ENCODE results near the gene MPP4.

Gene MPP4

GRCh38 chr2:201631041-201631440 is 67.4 kb downstream of the MPP4 start:
- DNase-seq, result no peak

DNA sequence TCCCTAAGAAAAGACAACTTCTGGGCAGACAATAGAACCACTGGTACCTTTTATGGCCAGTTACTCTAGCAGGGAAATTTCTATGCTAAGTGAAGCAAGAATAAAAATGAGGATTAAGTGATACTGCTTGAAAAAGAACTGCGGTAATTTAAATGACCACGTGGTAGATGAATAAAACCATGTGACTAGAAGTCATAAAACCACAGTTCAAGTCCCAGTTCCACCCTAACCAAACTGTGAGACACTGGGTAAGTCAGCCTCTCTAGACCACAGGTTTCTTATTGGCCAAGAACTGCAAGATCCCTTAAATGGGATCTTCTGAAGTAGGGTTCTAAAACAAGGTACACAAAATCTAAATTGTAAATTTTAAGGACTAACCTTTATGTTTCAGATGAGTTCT is 67.9 kb downstream of the MPP4 start:
- DNase-seq, result no peak

DNA sequence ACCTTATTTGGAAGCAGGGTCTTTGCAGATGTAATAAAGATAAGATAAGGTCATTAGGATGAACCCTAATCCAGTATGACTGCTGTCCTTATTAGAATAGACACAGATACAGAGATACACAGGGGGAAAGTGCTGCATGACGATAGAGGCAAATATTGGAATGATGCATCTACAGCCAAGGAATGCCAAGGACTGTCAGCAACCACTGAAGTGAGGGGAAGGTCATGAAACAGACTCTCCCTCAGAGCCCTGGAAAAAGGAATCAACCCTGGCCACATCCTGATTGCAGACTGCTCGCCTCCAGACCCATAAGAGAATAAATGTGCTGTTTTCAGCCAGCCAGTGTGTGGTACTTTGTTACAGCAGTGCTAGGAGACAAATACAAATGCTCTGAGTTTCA is 69.9 kb downstream of the MPP4 start:
- no peak for DNase-seq

DNA sequence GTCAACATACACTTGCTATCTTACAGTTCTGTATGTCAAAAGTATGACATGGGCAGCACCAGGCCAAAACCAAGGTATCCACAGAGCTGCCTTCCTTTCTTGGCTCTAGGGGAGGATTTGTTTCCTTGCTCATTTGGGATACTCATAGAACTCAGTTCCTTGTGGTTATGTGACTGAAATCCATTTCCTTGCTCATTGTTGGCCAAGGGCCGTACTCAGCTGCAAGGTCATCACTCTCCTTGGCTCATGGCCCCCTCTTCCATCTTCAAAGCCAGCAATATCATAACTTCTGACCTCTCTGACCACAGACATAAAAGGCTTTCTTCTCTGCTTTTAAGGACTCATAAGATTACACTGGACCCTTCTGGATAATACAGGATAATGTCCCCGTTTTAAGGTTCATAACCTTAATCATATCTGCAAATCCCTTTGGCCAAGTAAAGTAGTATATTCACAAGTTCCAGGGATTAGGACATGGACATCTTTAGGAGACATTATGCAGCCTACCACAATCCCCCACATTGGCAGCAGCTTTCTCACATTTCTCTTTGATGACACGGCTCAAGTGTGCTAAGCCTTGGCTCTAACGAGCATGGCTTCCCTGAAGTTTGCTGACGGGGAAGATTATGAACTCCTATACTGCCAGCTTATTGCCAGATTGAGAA is 76.0 kb downstream of the MPP4 start:
- DNase-seq, result no peak

- no peak for DNase-seq
Measured at GRCh38 chr2:201621293-201621999, 77.0 kb downstream of the MPP4 start.

DNA sequence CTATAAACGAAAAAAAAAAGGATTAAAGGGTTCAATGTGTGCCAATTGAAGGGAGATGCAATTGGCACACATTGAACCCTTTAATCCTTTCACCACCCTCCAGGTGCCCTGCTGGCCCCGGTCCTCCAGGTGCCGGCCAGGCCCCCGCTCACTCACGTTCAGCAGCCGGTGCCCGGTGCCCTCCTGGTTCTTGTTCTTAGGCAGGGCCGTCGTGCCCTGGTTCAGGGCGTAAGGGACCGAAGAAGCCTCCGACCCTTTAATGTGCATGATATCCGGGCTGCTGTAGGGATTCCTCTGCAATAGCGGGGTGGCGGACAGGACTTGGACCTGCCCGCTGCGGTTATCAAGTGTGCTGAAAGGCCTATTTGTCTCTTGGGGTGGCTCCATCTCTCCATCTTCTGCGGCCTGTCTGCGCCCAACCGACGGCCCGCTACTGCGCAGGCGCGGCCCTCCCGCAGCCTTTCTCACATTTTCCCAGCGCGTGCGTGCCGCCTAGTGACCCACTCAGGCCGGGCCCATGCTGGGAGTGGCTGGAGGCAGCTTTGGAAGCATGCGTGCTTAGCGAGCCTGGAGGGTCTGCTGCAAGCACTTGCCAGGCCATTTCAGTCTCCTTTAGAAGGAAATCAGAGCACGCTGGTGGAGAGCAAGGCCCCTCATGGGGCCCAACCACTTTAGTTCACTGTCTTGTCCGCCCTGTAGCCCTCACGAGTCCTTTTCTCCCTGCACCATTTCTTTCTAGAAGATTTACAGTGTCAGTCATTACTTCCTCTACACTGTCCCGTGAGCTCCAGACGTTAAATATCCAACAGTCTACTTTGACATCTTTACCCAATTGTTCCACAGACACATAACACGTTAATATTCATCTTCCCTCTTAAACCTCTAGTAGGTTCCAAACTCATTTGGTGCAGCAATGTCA is 79.4 kb downstream of the MPP4 start:
- peak in 42 of 56 donors; percentile 1 to 61 (median 17) for DNase-seq

DNA sequence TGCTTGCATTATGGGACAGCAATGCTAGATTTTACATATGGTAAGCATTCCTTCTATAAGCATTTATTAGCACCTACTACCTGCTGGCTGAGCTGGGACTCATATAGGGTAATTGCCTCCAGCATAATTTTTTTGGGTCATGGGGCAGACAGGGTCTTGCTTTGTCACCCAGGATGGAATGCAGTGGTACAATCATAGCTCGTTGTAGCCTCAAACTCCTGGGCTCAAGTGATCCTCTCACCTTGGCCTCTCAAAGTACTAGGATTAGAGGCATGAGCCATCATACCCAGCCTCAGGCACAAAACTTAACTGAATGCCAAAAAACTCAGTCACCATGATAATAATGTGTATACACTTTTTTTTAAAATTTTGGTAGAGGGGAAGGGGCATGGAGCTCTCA is 90.4 kb downstream of the MPP4 start:
- no peak for DNase-seq

DNA sequence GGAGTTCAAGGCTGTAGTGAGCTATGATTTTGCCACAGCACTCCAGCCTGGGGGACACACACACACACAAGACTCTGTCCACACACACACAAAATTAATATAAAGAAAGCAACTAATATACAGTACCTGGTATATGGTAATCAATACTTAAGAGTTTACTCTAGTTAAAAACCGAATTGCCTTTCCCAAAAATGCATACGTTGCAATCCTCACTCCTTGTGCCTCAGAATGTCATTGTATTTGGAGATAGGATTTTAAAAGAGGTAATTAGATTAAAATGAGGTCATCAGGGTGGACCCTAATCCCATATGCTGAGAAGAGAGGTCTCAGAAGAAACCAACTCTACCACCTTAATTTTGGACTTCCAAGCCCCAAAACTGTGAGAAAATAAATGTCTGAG is 90.9 kb downstream of the MPP4 start:
- DNase-seq, result no peak

- no peak for DNase-seq
Measured at GRCh38 chr2:201600906-201601305, 97.5 kb downstream of the MPP4 start.

- DNase-seq, result no peak
Measured at GRCh38 chr2:201597397-201597796, 101.0 kb downstream of the MPP4 start.
